COLO668 (cell line): ENCODE measurements around the gene PRKCD.

Experiments used
- DNase-seq: peaks from one replicate; lab custom pipeline; 2025; ENCODE audit not compliant: unreplicated experiment; lab: John Stamatoyannopoulos, UW

Gene PRKCD

GRCh38 chr3:53188720-53189119, 27.7 kb downstream of the PRKCD start:
- no peak for DNase-seq

GRCh38 chr3:53189276-53189675, 28.3 kb downstream of the PRKCD start:
- no peak for DNase-seq

GRCh38 chr3:53190659-53191058, 29.6 kb downstream of the PRKCD start:
- DNase-seq: no peak

- no peak for DNase-seq
Measured at GRCh38 chr3:53191836-53192480, 30.9 kb downstream of the PRKCD start.

GRCh38 chr3:53192608-53193007, 31.6 kb downstream of the PRKCD start:
- DNase-seq: no peak

GRCh38 chr3:53193466-53194209, 32.6 kb downstream of the PRKCD start:
- DNase-seq: no peak

GRCh38 chr3:53194210-53195065, 33.4 kb downstream of the PRKCD start:
- peak; percentile 44 for DNase-seq

- DNase-seq: no peak
Measured at GRCh38 chr3:53195066-53195450, 34.0 kb downstream of the PRKCD start.

- peak; percentile 55 for DNase-seq
Measured at GRCh38 chr3:53195602-53196574, 34.9 kb downstream of the PRKCD start.

- DNase-seq: peak; percentile 6
Measured at GRCh38 chr3:53196575-53197407, 35.8 kb downstream of the PRKCD start.

GRCh38 chr3:53198256-53198977, 37.4 kb downstream of the PRKCD start:
- DNase-seq: no peak

- no peak for DNase-seq
Measured at GRCh38 chr3:53198996-53199395, 38.0 kb downstream of the PRKCD start.

GRCh38 chr3:53199834-53200233, 38.8 kb downstream of the PRKCD start:
- peak; percentile 2 for DNase-seq

- no peak for DNase-seq
Measured at GRCh38 chr3:53200501-53201498, 39.8 kb downstream of the PRKCD start.

GRCh38 chr3:53202331-53203015, 41.5 kb downstream of the PRKCD start:
- DNase-seq: no peak

- no peak for DNase-seq
Measured at GRCh38 chr3:53211706-53212702, 51.0 kb downstream of the PRKCD start.
